Liver (tissue), 3 donors: ENCODE data around the gene ELOVL4.

Source experiments
- ATF3 ChIP-seq: IDR thresholded peaks from 2 replicates; pipeline ENCODE4 v1.6.1; 2016; ENCODE audit warnings: antibody characterized with exemption
- CTCF ChIP-seq: fragments of 150-350 bp; IDR thresholded peaks from 2 replicates; pipeline ENCODE4 v1.5.1; 2017; ENCODE audit warnings: improper control_type of control experiment, low read depth, low read length; ENCODE audit not compliant: missing input control
- GABPA ChIP-seq, 2 donors: IDR thresholded peaks in 1 of 2; conservative IDR thresholded peaks in 1 of 2; 2 replicates each; pipeline ENCODE4 v1.6.1; 2016; ENCODE audit warnings: antibody characterized with exemption in 2 of 2, mild to moderate bottlenecking in 1 of 2, moderate library complexity in 1 of 2
- HNF4G ChIP-seq: IDR thresholded peaks from 2 replicates; pipeline ENCODE4 v1.6.1; 2016; ENCODE audit warnings: antibody characterized with exemption
- JUND ChIP-seq, 2 donors: IDR thresholded peaks; 2 replicates each; pipeline ENCODE4 v1.6.1; 2016; ENCODE audit warnings: antibody characterized with exemption in 2 of 2
- MAX ChIP-seq: IDR thresholded peaks from 2 replicates; pipeline ENCODE4 v1.6.1; 2016; ENCODE audit warnings: antibody characterized with exemption
- NR2F2 ChIP-seq: IDR thresholded peaks from 2 replicates; pipeline ENCODE4 v1.6.1; 2016; ENCODE audit warnings: antibody characterized with exemption
- RAD21 ChIP-seq, 2 donors: IDR thresholded peaks; 2 replicates each; pipeline ENCODE4 v1.6.1; 2016; ENCODE audit warnings: antibody characterized with exemption in 2 of 2, mild to moderate bottlenecking in 2 of 2
- REST ChIP-seq: IDR thresholded peaks from 2 replicates; pipeline ENCODE4 v1.6.1; 2016; ENCODE audit warnings: antibody characterized with exemption, mild to moderate bottlenecking
- RXRA ChIP-seq, 2 donors: IDR thresholded peaks; 2 replicates each; pipeline ENCODE4 v1.6.1; 2017 to 2018; ENCODE audit warnings: antibody characterized with exemption in 2 of 2, mild to moderate bottlenecking in 1 of 2
- SP1 ChIP-seq: IDR thresholded peaks from 2 replicates; pipeline ENCODE4 v1.6.1; 2018; ENCODE audit warnings: antibody characterized with exemption, mild to moderate bottlenecking
- TAF1 ChIP-seq: conservative IDR thresholded peaks from 2 replicates; pipeline ENCODE4 v1.6.1; 2016; ENCODE audit warnings: antibody characterized with exemption, mild to moderate bottlenecking
- YY1 ChIP-seq: IDR thresholded peaks from 2 replicates; pipeline ENCODE4 v1.6.1; 2016; ENCODE audit warnings: antibody characterized with exemption, mild to moderate bottlenecking
- donor health status: healthy.
- donor health status: healthy.

- TF ChIP-seq ATF3 (no peak), CTCF (no peak), NR2F2 (no peak), REST (no peak), MAX (no peak), YY1 (no peak), SP1 (no peak), HNF4G (no peak), RAD21 (IDR thresholded peaks at IDR 0.05) (peak in 1 of 2 donors; percentile 3), GABPA (IDR thresholded peaks at IDR 0.05 in 1 of 2, conservative IDR thresholded peaks at IDR 0.05 in 1 of 2) (no peak), JUND (IDR thresholded peaks at IDR 0.05) (no peak), RXRA (IDR thresholded peaks at IDR 0.05) (no peak), TAF1 (no peak)
Measured at GRCh38 chr6:79984261-79984660, 36.9 kb upstream of the ELOVL4 start.
